ENCODE results near the gene FEZF2.

Gene FEZF2

GRCh38 chr3:62374341-62375218 lies 1.2 kb upstream of the FEZF2 start:
- DNase-seq: peak; percentile 5
- in situ Hi-C loops (cut with HindIII; ENCODE audit: low pct_ligation_motif_present, low pct_unique_long_range_greater_than_20kb, low sequenced_read_pairs): no loop called here

- no peak for DNase-seq
- in situ Hi-C loops (cut with HindIII; ENCODE audit: low pct_ligation_motif_present, low pct_unique_long_range_greater_than_20kb, low sequenced_read_pairs): no loop called here
Observed at GRCh38 chr3:62373714-62374333, 474 bp upstream of the FEZF2 start.

- DNase-seq: no peak
- in situ Hi-C loops (cut with HindIII; ENCODE audit: low pct_ligation_motif_present, low pct_unique_long_range_greater_than_20kb, low sequenced_read_pairs): no loop called here
Observed at GRCh38 chr3:62372621-62373041, 719 bp downstream of the FEZF2 start.

- in situ Hi-C loops (cut with HindIII; ENCODE audit: low pct_ligation_motif_present, low pct_unique_long_range_greater_than_20kb, low sequenced_read_pairs): no loop called here
- no peak for DNase-seq
Observed at GRCh38 chr3:62371720-62372591, 1.4 kb downstream of the FEZF2 start.

- DNase-seq: no peak
- in situ Hi-C loops (cut with HindIII; ENCODE audit: low pct_ligation_motif_present, low pct_unique_long_range_greater_than_20kb, low sequenced_read_pairs): no loop called here
Observed at GRCh38 chr3:62370858-62371719, 2.3 kb downstream of the FEZF2 start.

- DNase-seq: no peak
- in situ Hi-C loops (cut with HindIII; ENCODE audit: low pct_ligation_motif_present, low pct_unique_long_range_greater_than_20kb, low sequenced_read_pairs): no loop called here
Observed at GRCh38 chr3:62370112-62370857, 3.1 kb downstream of the FEZF2 start.

- in situ Hi-C loops (cut with HindIII; ENCODE audit: low pct_ligation_motif_present, low pct_unique_long_range_greater_than_20kb, low sequenced_read_pairs): no loop called here
- no peak for DNase-seq
Observed at GRCh38 chr3:62369476-62369743, 3.9 kb downstream of the FEZF2 start.

GRCh38 chr3:62368705-62369475 lies 4.5 kb downstream of the FEZF2 start:
- DNase-seq: no peak
- in situ Hi-C loops (cut with HindIII; ENCODE audit: low pct_ligation_motif_present, low pct_unique_long_range_greater_than_20kb, low sequenced_read_pairs): no loop called here

GRCh38 chr3:62368290-62368704 lies 5.1 kb downstream of the FEZF2 start:
- DNase-seq: no peak
- in situ Hi-C loops (cut with HindIII; ENCODE audit: low pct_ligation_motif_present, low pct_unique_long_range_greater_than_20kb, low sequenced_read_pairs): no loop called here

GRCh38 chr3:62367763-62368195 lies 5.6 kb downstream of the FEZF2 start:
- DNase-seq: no peak
- in situ Hi-C loops (cut with HindIII; ENCODE audit: low pct_ligation_motif_present, low pct_unique_long_range_greater_than_20kb, low sequenced_read_pairs): no loop called here

GRCh38 chr3:62366126-62366484 lies 7.2 kb downstream of the FEZF2 start:
- DNase-seq: no peak
- in situ Hi-C loops (cut with HindIII; ENCODE audit: low pct_ligation_motif_present, low pct_unique_long_range_greater_than_20kb, low sequenced_read_pairs): no loop called here

GRCh38 chr3:62365391-62366125 lies 7.8 kb downstream of the FEZF2 start:
- DNase-seq: no peak
- in situ Hi-C loops (cut with HindIII; ENCODE audit: low pct_ligation_motif_present, low pct_unique_long_range_greater_than_20kb, low sequenced_read_pairs): no loop called here

- in situ Hi-C loops (cut with HindIII; ENCODE audit: low pct_ligation_motif_present, low pct_unique_long_range_greater_than_20kb, low sequenced_read_pairs): no loop called here
- no peak for DNase-seq
Observed at GRCh38 chr3:62364191-62364590, 9.2 kb downstream of the FEZF2 start.

- DNase-seq: no peak
- in situ Hi-C loops (cut with HindIII; ENCODE audit: low pct_ligation_motif_present, low pct_unique_long_range_greater_than_20kb, low sequenced_read_pairs): no loop called here
Observed at GRCh38 chr3:62363275-62363674, 10.1 kb downstream of the FEZF2 start.

- in situ Hi-C loops (cut with HindIII; ENCODE audit: low pct_ligation_motif_present, low pct_unique_long_range_greater_than_20kb, low sequenced_read_pairs): no loop called here
- no peak for DNase-seq
Observed at GRCh38 chr3:62361824-62362223, 11.5 kb downstream of the FEZF2 start.

GRCh38 chr3:62361261-62361660 lies 12.1 kb downstream of the FEZF2 start:
- DNase-seq: peak; percentile 30
- in situ Hi-C loops (cut with HindIII; ENCODE audit: low pct_ligation_motif_present, low pct_unique_long_range_greater_than_20kb, low sequenced_read_pairs): no loop called here

GRCh38 chr3:62359531-62359930 lies 13.8 kb downstream of the FEZF2 start:
- DNase-seq: no peak
- in situ Hi-C loops (cut with HindIII; ENCODE audit: low pct_ligation_motif_present, low pct_unique_long_range_greater_than_20kb, low sequenced_read_pairs): no loop called here
